ENCODE measurements around the gene CCSER1.

CCSER1 gene

GRCh38 chr4:90641861-90642599 lies 514.8 kb downstream of the CCSER1 start:
- H3K36me3 ChIP-seq (ENCODE audit: control insufficient read depth in 1 of 2, insufficient read depth in 2 of 2, low read length in 2 of 2), result no peaks in the 10 kb centered on the region
- H3K79me2 ChIP-seq (ENCODE audit: control insufficient read depth, insufficient read depth, low read length, poor library complexity), result no peaks in the 10 kb centered on the region
- no peak overlapping the region for H3K14ac ChIP-seq (ENCODE audit: low read length)
- no peak for DNase-seq
- no peak overlapping the region for H4K91ac ChIP-seq (ENCODE audit: low read depth, low read length)
- H2BK12ac ChIP-seq (ENCODE audit: low read length), result no peak overlapping the region
- no peak overlapping the region for H2AK5ac ChIP-seq (ENCODE audit: low read length)
- H3K4ac ChIP-seq (ENCODE audit: low read depth, low read length), result no peak overlapping the region
- H3K18ac ChIP-seq (ENCODE audit: low read length), result no peak overlapping the region
- no peak overlapping the region for H4K12ac ChIP-seq (ENCODE audit: low read depth, low read length)
- H4K8ac ChIP-seq (ENCODE audit: low read depth, low read length), result no peak overlapping the region
- H3K9ac ChIP-seq (ENCODE audit: low read length), result no peak overlapping the region
- H3K4me1 ChIP-seq (ENCODE audit: control insufficient read depth in 1 of 2, insufficient read depth in 2 of 2, low read length in 2 of 2), result no peaks in the 10 kb centered on the region
- no peak overlapping the region for H3K4me2 ChIP-seq (ENCODE audit: low read length)
- H3K23ac ChIP-seq (ENCODE audit: low read length), result no peak overlapping the region
- H3K27me3 ChIP-seq (ENCODE audit: insufficient read depth, low read length), result no peaks in the 10 kb centered on the region
- no peaks in the 10 kb centered on the region for H3K79me1 ChIP-seq (ENCODE audit: low read length)
- no peak overlapping the region for H3K27ac ChIP-seq (ENCODE audit: low read depth, low read length)
- no peaks in the 10 kb centered on the region for H3K9me3 ChIP-seq (ENCODE audit: insufficient read depth, low read depth, low read length)
- no peak overlapping the region for H2AFZ ChIP-seq (ENCODE audit: insufficient read depth, low read length, poor library complexity)
- no peak overlapping the region for H3K4me3 ChIP-seq (ENCODE audit: low read depth, low read length)
- no peak overlapping the region for H2BK5ac ChIP-seq (ENCODE audit: low read depth, low read length, poor library complexity)
- WGBS (ENCODE audit: extremely low coverage, insufficient coverage, insufficient read length), result no CpG with 5 or more reads among the region's 7 CpGs
- no peak overlapping the region for H2BK120ac ChIP-seq (ENCODE audit: insufficient read depth, low read length, poor library complexity)

- Histone ChIP-seq H3K4me1 (ENCODE audit: control insufficient read depth in 1 of 2, insufficient read depth in 2 of 2, low read length in 2 of 2) (no peaks in the 10 kb centered on the region), H3K27me3 (ENCODE audit: insufficient read depth, low read length) (no peaks in the 10 kb centered on the region), H2BK5ac (ENCODE audit: low read depth, low read length, poor library complexity) (no peak overlapping the region), H3K23ac (ENCODE audit: low read length) (no peak overlapping the region), H4K12ac (ENCODE audit: low read depth, low read length) (no peak overlapping the region), H3K79me2 (ENCODE audit: control insufficient read depth, insufficient read depth, low read length, poor library complexity) (no peaks in the 10 kb centered on the region), H4K91ac (ENCODE audit: low read depth, low read length) (no peak overlapping the region), H3K79me1 (ENCODE audit: low read length) (no peaks in the 10 kb centered on the region), H4K8ac (ENCODE audit: low read depth, low read length) (no peak overlapping the region), H3K4ac (ENCODE audit: low read depth, low read length) (no peak overlapping the region), H3K27ac (ENCODE audit: low read depth, low read length) (no peak overlapping the region), H2AK5ac (ENCODE audit: low read length) (no peak overlapping the region), H3K9ac (ENCODE audit: low read length) (no peak overlapping the region), H2BK12ac (ENCODE audit: low read length) (no peak overlapping the region), H3K36me3 (ENCODE audit: control insufficient read depth in 1 of 2, insufficient read depth in 2 of 2, low read length in 2 of 2) (no peaks in the 10 kb centered on the region), H3K14ac (ENCODE audit: low read length) (no peak overlapping the region), H3K4me3 (ENCODE audit: low read depth, low read length) (no peak overlapping the region), H3K18ac (ENCODE audit: low read length) (no peak overlapping the region), H3K4me2 (ENCODE audit: low read length) (no peak overlapping the region), H2BK120ac (ENCODE audit: insufficient read depth, low read length, poor library complexity) (no peak overlapping the region), H2AFZ (ENCODE audit: insufficient read depth, low read length, poor library complexity) (no peak overlapping the region), H3K9me3 (ENCODE audit: insufficient read depth, low read depth, low read length) (no peaks in the 10 kb centered on the region)
- no peak for DNase-seq
- WGBS (ENCODE audit: extremely low coverage, insufficient coverage, insufficient read length), result no CpG with 5 or more reads among the region's 1 CpG
These were observed 516.0 kb downstream of the CCSER1 start for GRCh38 chr4:90643156-90643555.

DNA sequence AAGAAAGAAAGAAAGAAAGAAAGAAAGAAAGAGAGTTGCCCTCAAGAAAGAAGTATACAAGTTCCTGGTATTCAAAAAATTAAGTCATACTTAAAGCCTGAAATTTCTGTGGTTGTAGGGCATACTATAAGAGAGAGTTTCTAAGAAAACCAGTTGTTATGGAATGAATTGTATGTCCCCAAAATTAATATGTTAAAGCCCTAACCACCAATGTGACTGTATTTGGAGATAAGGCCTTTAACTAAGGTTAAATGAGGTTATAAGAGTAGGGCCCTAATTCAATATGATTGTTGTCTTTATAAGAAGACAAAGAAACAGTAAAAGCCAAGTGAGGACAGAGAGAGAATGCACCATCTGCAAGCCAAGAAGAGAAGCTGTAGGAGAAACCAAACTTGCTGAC lies 521.1 kb downstream of the CCSER1 start:
- no peak overlapping the region for H3K4ac ChIP-seq (ENCODE audit: low read depth, low read length)
- H2BK5ac ChIP-seq (ENCODE audit: low read depth, low read length, poor library complexity), result no peak overlapping the region
- DNase-seq, result no peak
- no peak overlapping the region for H2AK5ac ChIP-seq (ENCODE audit: low read length)
- H3K79me2 ChIP-seq (ENCODE audit: control insufficient read depth, insufficient read depth, low read length, poor library complexity), result no peaks in the 10 kb centered on the region
- H4K12ac ChIP-seq (ENCODE audit: low read depth, low read length), result no peak overlapping the region
- H3K79me1 ChIP-seq (ENCODE audit: low read length), result no peaks in the 10 kb centered on the region
- no peak overlapping the region for H3K23ac ChIP-seq (ENCODE audit: low read length)
- no peaks in the 10 kb centered on the region for H3K27me3 ChIP-seq (ENCODE audit: insufficient read depth, low read length)
- H3K36me3 ChIP-seq (ENCODE audit: control insufficient read depth in 1 of 2, insufficient read depth in 2 of 2, low read length in 2 of 2), result no peaks in the 10 kb centered on the region
- no peak overlapping the region for H3K9ac ChIP-seq (ENCODE audit: low read length)
- no peak overlapping the region for H3K18ac ChIP-seq (ENCODE audit: low read length)
- no peak overlapping the region for H3K4me3 ChIP-seq (ENCODE audit: low read depth, low read length)
- no peak overlapping the region for H4K91ac ChIP-seq (ENCODE audit: low read depth, low read length)
- no peaks in the 10 kb centered on the region for H3K9me3 ChIP-seq (ENCODE audit: insufficient read depth, low read depth, low read length)
- no peak overlapping the region for H3K27ac ChIP-seq (ENCODE audit: low read depth, low read length)
- H3K14ac ChIP-seq (ENCODE audit: low read length), result no peak overlapping the region
- H2BK12ac ChIP-seq (ENCODE audit: low read length), result no peak overlapping the region
- no peaks in the 10 kb centered on the region for H3K4me1 ChIP-seq (ENCODE audit: control insufficient read depth in 1 of 2, insufficient read depth in 2 of 2, low read length in 2 of 2)
- no peak overlapping the region for H2BK120ac ChIP-seq (ENCODE audit: insufficient read depth, low read length, poor library complexity)
- H4K8ac ChIP-seq (ENCODE audit: low read depth, low read length), result no peak overlapping the region
- H2AFZ ChIP-seq (ENCODE audit: insufficient read depth, low read length, poor library complexity), result no peak overlapping the region
- no peak overlapping the region for H3K4me2 ChIP-seq (ENCODE audit: low read length)

GRCh38 chr4:90648791-90649190 lies 521.6 kb downstream of the CCSER1 start:
- H4K12ac ChIP-seq (ENCODE audit: low read depth, low read length), result no peak overlapping the region
- H3K14ac ChIP-seq (ENCODE audit: low read length), result no peak overlapping the region
- H3K4ac ChIP-seq (ENCODE audit: low read depth, low read length), result no peak overlapping the region
- no peak for DNase-seq
- no peak overlapping the region for H4K8ac ChIP-seq (ENCODE audit: low read depth, low read length)
- H3K36me3 ChIP-seq (ENCODE audit: control insufficient read depth in 1 of 2, insufficient read depth in 2 of 2, low read length in 2 of 2), result no peaks in the 10 kb centered on the region
- no peak overlapping the region for H3K9ac ChIP-seq (ENCODE audit: low read length)
- H3K27ac ChIP-seq (ENCODE audit: low read depth, low read length), result no peak overlapping the region
- H2BK120ac ChIP-seq (ENCODE audit: insufficient read depth, low read length, poor library complexity), result no peak overlapping the region
- no peak overlapping the region for H3K4me2 ChIP-seq (ENCODE audit: low read length)
- no peak overlapping the region for H3K23ac ChIP-seq (ENCODE audit: low read length)
- H3K4me3 ChIP-seq (ENCODE audit: low read depth, low read length), result no peak overlapping the region
- no peak overlapping the region for H2AFZ ChIP-seq (ENCODE audit: insufficient read depth, low read length, poor library complexity)
- no peak overlapping the region for H3K18ac ChIP-seq (ENCODE audit: low read length)
- H2BK12ac ChIP-seq (ENCODE audit: low read length), result no peak overlapping the region
- H3K27me3 ChIP-seq (ENCODE audit: insufficient read depth, low read length), result no peaks in the 10 kb centered on the region
- no peaks in the 10 kb centered on the region for H3K79me1 ChIP-seq (ENCODE audit: low read length)
- no peak overlapping the region for H2BK5ac ChIP-seq (ENCODE audit: low read depth, low read length, poor library complexity)
- H2AK5ac ChIP-seq (ENCODE audit: low read length), result no peak overlapping the region
- no peak overlapping the region for H4K91ac ChIP-seq (ENCODE audit: low read depth, low read length)
- WGBS (ENCODE audit: extremely low coverage, insufficient coverage, insufficient read length), result no CpG with 5 or more reads among the region's 2 CpGs
- H3K4me1 ChIP-seq (ENCODE audit: control insufficient read depth in 1 of 2, insufficient read depth in 2 of 2, low read length in 2 of 2), result no peaks in the 10 kb centered on the region
- no peaks in the 10 kb centered on the region for H3K9me3 ChIP-seq (ENCODE audit: insufficient read depth, low read depth, low read length)
- no peaks in the 10 kb centered on the region for H3K79me2 ChIP-seq (ENCODE audit: control insufficient read depth, insufficient read depth, low read length, poor library complexity)

All from trophoblast cell (in vitro differentiated cells and primary cell).